HCT116 (cell line): ENCODE measurements around the gene PACRG. TPM values are rescaled to one million over a fixed set of nuclear protein-coding genes. Genes with fewer than 3 reads are reported as not detected.

Experiments used
- ATAC-seq: fragments of 200-7000 bp; cut with Tn5 transposase; 2 replicates; pipeline ENCODE4 v1.9.1; 2020; ENCODE audit warnings: mild to moderate bottlenecking, moderate library complexity
- BruUV-seq: library from RNA; stranded (reverse); fragments of 400-500 nt; replicated peaks from 2 replicates; lab custom pipeline; 2021; lab: Mats Ljungman, UMichigan
- CTCF ChIA-PET: fragments of 300-600 bp; sonication (Branson Sonifier 250); formaldehyde crosslinking; loops from one replicate; lab custom pipeline; 2021; ENCODE audit warnings: antibody characterized with exemption; lab: Charles Lee
- POLR2A ChIA-PET: fragments of 300-600, 350-600 bp; sonication (Branson Sonifier 250); formaldehyde crosslinking; loops from one replicate; lab custom pipeline; 2021; ENCODE audit warnings: antibody characterized with exemption; lab: Charles Lee
- RAD21 ChIA-PET, 2 experiments: fragments of 300-600 bp; sonication (Branson Sonifier 250); formaldehyde crosslinking; loops; one replicate each; lab custom pipeline; 2023; ENCODE audit warnings: low total read pairs in 2 of 2; ENCODE audit not compliant: uncharacterized antibody in 2 of 2, unreplicated experiment in 2 of 2, low non-redundant PET in 1 of 2; lab: Charles Lee
- DNase-seq: peaks from one replicate; pipeline ENCODE4 v3.0.0-alpha.2; 2010; ENCODE audit warnings: low read depth, low spot score
- H2AFZ ChIP-seq: fragments of 200-600 bp; shearing (Covaris generic), sonication (generic); 2 replicates; pipeline ENCODE4 v1.6.1; 2017; ENCODE audit warnings: low read depth, mixed run types, mixed read lengths, antibody characterized with exemption, low read length; ENCODE audit not compliant: poor library complexity, severe bottlenecking
- H3K27ac ChIP-seq: 2 replicates; pipeline ENCODE4 v1.5.1; 2012; ENCODE audit warnings: low read depth, low read length
- H3K27me3 ChIP-seq: fragments of 200-600 bp; sonication (generic); 2 replicates; pipeline ENCODE4 v1.6.1; 2016; ENCODE audit warnings: mixed run types, low read length, mixed read lengths; ENCODE audit not compliant: insufficient read depth
- H3K36me3 ChIP-seq, 2 experiments: fragments of 200-500 bp in 1 of 2; fragments of 200-600 bp in 1 of 2; sonication (Bioruptor generic) in 1 of 2; sonication (generic) in 1 of 2; 2 replicates each; pipeline versions ENCODE4 v1.5.1 to v1.6.1; 2014 to 2016; ENCODE audit warnings: low read length in 2 of 2, inconsistent platforms in 1 of 2, mixed read lengths in 1 of 2, mixed run types in 1 of 2; ENCODE audit not compliant: insufficient read depth in 2 of 2, control insufficient read depth in 1 of 2
- H3K4me1 ChIP-seq, 2 experiments: fragments of 200-600 bp in 1 of 2; sonication (generic) in 1 of 2; 2 replicates each; pipeline versions ENCODE4 v1.5.1 to v1.6.1; 2012 to 2017; ENCODE audit warnings: low read length in 2 of 2, inconsistent platforms in 1 of 2, mild to moderate bottlenecking in 1 of 2, mixed read lengths in 1 of 2, mixed run types in 1 of 2, moderate library complexity in 1 of 2; ENCODE audit not compliant: insufficient read depth in 2 of 2, control insufficient read depth in 1 of 2
- H3K4me2 ChIP-seq: fragments of 200-600 bp; sonication (generic); 2 replicates; pipeline ENCODE4 v1.6.1; 2017; ENCODE audit warnings: mixed run types, low read length, mixed read lengths
- H3K4me3 ChIP-seq, 2 experiments: fragments of 200-600 bp in 1 of 2; sonication (generic) in 1 of 2; replicated peaks in 1 of 2; 2 replicates each; pipeline ENCODE4 v1.5.1; 2011 to 2016; ENCODE audit warnings: low read length in 2 of 2, control low read depth in 1 of 2, low read depth in 1 of 2, mild to moderate bottlenecking in 1 of 2, mixed read lengths in 1 of 2, mixed run types in 1 of 2
- H3K79me2 ChIP-seq: fragments of 200-600 bp; sonication (generic); 2 replicates; pipeline ENCODE4 v1.6.1; 2017; ENCODE audit warnings: mild to moderate bottlenecking, mixed run types, low read length, moderate library complexity, mixed read lengths; ENCODE audit not compliant: insufficient read depth
- H3K9ac ChIP-seq: fragments of 200-600 bp; sonication (generic); 2 replicates; pipeline ENCODE4 v1.6.1; 2016; ENCODE audit warnings: low read length, mixed read lengths
- H3K9me2 ChIP-seq: fragments of 200-600 bp; sonication (generic), shearing (Covaris generic); 2 replicates; pipeline ENCODE4 v1.6.1; 2017; ENCODE audit warnings: mixed run types, mild to moderate bottlenecking, moderate library complexity; ENCODE audit not compliant: insufficient read depth
- H3K9me3 ChIP-seq, 2 experiments: fragments of 200-500 bp in 1 of 2; fragments of 200-600 bp in 1 of 2; sonication (Bioruptor generic) in 1 of 2; sonication (generic) in 1 of 2; 2 replicates each; pipeline ENCODE4 v1.6.1; 2014 to 2017; ENCODE audit warnings: low read length in 2 of 2, mixed read lengths in 2 of 2, inconsistent platforms in 1 of 2, low read depth in 1 of 2, mild to moderate bottlenecking in 1 of 2, mixed run types in 1 of 2, moderate library complexity in 1 of 2; ENCODE audit not compliant: control insufficient read depth in 1 of 2, insufficient read depth in 1 of 2
- H4K20me1 ChIP-seq: fragments of 200-600 bp; sonication (generic), shearing (Covaris generic); 2 replicates; pipeline ENCODE4 v1.6.1; 2017; ENCODE audit warnings: mixed run types, mild to moderate bottlenecking, moderate library complexity; ENCODE audit not compliant: insufficient read depth
- ATF3 ChIP-seq: IDR thresholded peaks from 2 replicates; pipeline ENCODE4 v1.6.1; 2012
- CEBPB ChIP-seq: IDR thresholded peaks from 2 replicates; pipeline ENCODE4 v1.6.1; 2012; ENCODE audit warnings: low read depth
- CTCF ChIP-seq, 3 experiments: fragments of 200-600 bp in 1 of 3; sonication (generic) in 1 of 3; IDR thresholded peaks in 2 of 3; conservative IDR thresholded peaks in 1 of 3; 2 replicates each; pipeline ENCODE4 v1.5.1; 2012 to 2017; ENCODE audit warnings: low read depth in 2 of 3, low read length in 2 of 3, antibody characterized with exemption in 1 of 3, borderline replicate concordance in 1 of 3, control low read depth in 1 of 3, mild to moderate bottlenecking in 1 of 3, mixed read lengths in 1 of 3, mixed run types in 1 of 3, moderate library complexity in 1 of 3; ENCODE audit not compliant: insufficient read depth in 1 of 3
- EZH2 ChIP-seq: fragments of 200-600 bp; sonication (generic); IDR thresholded peaks from 2 replicates; pipeline ENCODE4 v1.6.1; 2017; ENCODE audit warnings: antibody characterized with exemption, mixed run types
- EZH2phosphoT487 ChIP-seq: fragments of 200-600 bp; IDR thresholded peaks from 2 replicates; pipeline ENCODE4 v1.6.1; 2018; ENCODE audit warnings: antibody characterized with exemption, borderline replicate concordance
- FOSL1 ChIP-seq: IDR thresholded peaks from 2 replicates; pipeline ENCODE4 v1.6.1; 2012; ENCODE audit warnings: low read depth
- JUND ChIP-seq: IDR thresholded peaks from 2 replicates; pipeline ENCODE4 v1.6.1; 2012
- MAX ChIP-seq: IDR thresholded peaks from 2 replicates; pipeline ENCODE4 v1.6.1; 2012
- POLR2A ChIP-seq: IDR thresholded peaks from 2 replicates; pipeline ENCODE4 v1.7.0; 2011; ENCODE audit warnings: borderline replicate concordance; ENCODE audit not compliant: insufficient read depth, insufficient read length; ENCODE audit errors: extremely low read depth
- POLR2AphosphoS5 ChIP-seq: IDR thresholded peaks from 2 replicates; pipeline ENCODE4 v1.6.1; 2011; ENCODE audit warnings: mild to moderate bottlenecking, low read depth, low read length, moderate library complexity
- RAD21 ChIP-seq: IDR thresholded peaks from 2 replicates; pipeline ENCODE4 v1.6.1; 2012; ENCODE audit warnings: low read depth, mild to moderate bottlenecking
- REST ChIP-seq: IDR thresholded peaks from 2 replicates; pipeline ENCODE4 v1.6.1; 2012; ENCODE audit warnings: low read depth
- SIN3A ChIP-seq: IDR thresholded peaks from 2 replicates; pipeline ENCODE4 v1.6.1; 2012; ENCODE audit warnings: low read depth
- SP1 ChIP-seq: IDR thresholded peaks from 2 replicates; pipeline ENCODE4 v1.6.1; 2012; ENCODE audit warnings: low read depth
- SRF ChIP-seq: IDR thresholded peaks from 2 replicates; pipeline ENCODE4 v1.6.1; 2012; ENCODE audit warnings: low read depth
- TCF7L2 ChIP-seq: IDR thresholded peaks from 2 replicates; pipeline ENCODE4 v1.7.0; 2011; ENCODE audit warnings: borderline replicate concordance, inconsistent platforms; ENCODE audit not compliant: insufficient read depth, insufficient read length; ENCODE audit errors: extremely low read depth
- YY1 ChIP-seq: IDR thresholded peaks from 2 replicates; pipeline ENCODE4 v1.6.1; 2011; ENCODE audit warnings: low read length, low read depth, moderate library complexity, mild to moderate bottlenecking; ENCODE audit not compliant: insufficient replicate concordance; ENCODE audit errors: extremely low read depth
- ZBTB33 ChIP-seq: IDR thresholded peaks from 2 replicates; pipeline ENCODE4 v1.6.1; 2011; ENCODE audit warnings: mild to moderate bottlenecking, low read length, moderate library complexity; ENCODE audit not compliant: insufficient replicate concordance; ENCODE audit errors: extremely low read depth
- ZFX ChIP-seq: fragments of 450-650 bp; IDR thresholded peaks from 2 replicates; pipeline ENCODE4 v1.6.1; 2017
- ZNF274 ChIP-seq: fragments of 200-500 bp; sonication (Bioruptor generic); IDR thresholded peaks from 2 replicates; pipeline ENCODE4 v1.6.1; 2014; ENCODE audit warnings: mild to moderate bottlenecking, low read depth, low read length, inconsistent platforms
- intact Hi-C: fragments of 100-400 bp; cut with micrococcal nuclease; formaldehyde crosslinking; loops from 2 replicates; pipeline ENCODE4 v1.10.0; 2022
- total RNA-seq: library from RNA; stranded (reverse); gene quantifications from one replicate; pipeline ENCODE4 v1.2.1, GENCODE V29; 2021; ENCODE audit not compliant: unreplicated experiment

The PACRG gene
- total RNA-seq, 1 experiment from 2014 or later, result 0.71 TPM

GRCh38 chr6:162709431-162709830 is 18.3 kb upstream of the PACRG start:
- CTCF ChIA-PET, result no interaction called here

More at GRCh38 chr6:162709431-162709830, 18.3 kb upstream of the PACRG start:
- H3K9me3 ChIP-seq, result no peaks in the 10 kb centered on the region; a peak in 1 of 4 replicates
- no peaks in the 10 kb centered on the region for H3K9me2 ChIP-seq
- ChIA-PET RAD21 (no interaction called here), POLR2A (no interaction called here)
- no peak overlapping the region for H3K4me2 ChIP-seq
- intact Hi-C loops, result no loop called here
- no peak for DNase-seq
- H3K9ac ChIP-seq, result no peak overlapping the region
- no peaks in the 10 kb centered on the region for H3K79me2 ChIP-seq
- H3K27me3 ChIP-seq, result no peaks in the 10 kb centered on the region
- no peak overlapping the region for H3K4me3 ChIP-seq
- no peak overlapping the region for H3K27ac ChIP-seq
- H4K20me1 ChIP-seq, result no peaks in the 10 kb centered on the region
- H3K4me1 ChIP-seq, result no peaks in the 10 kb centered on the region
- no peaks in the 10 kb centered on the region for H3K36me3 ChIP-seq
- ATAC-seq, result no peak
- no TSS peak for BruUV-seq
- TF ChIP-seq SP1 (no peak), EZH2phosphoT487 (no peak), FOSL1 (no peak), CEBPB (no peak), TCF7L2 (no peak), ATF3 (no peak), MAX (no peak), EZH2 (no peak), SIN3A (no peak), CTCF (IDR thresholded peaks at IDR 0.05 in 2 of 3, conservative IDR thresholded peaks at IDR 0.05 in 1 of 3; ENCODE audit: borderline replicate concordance in 1 of 3, insufficient read depth in 1 of 3, low read depth in 2 of 3, low read length in 2 of 3) (no peak), ZBTB33 (no peak), POLR2A (no peak), POLR2AphosphoS5 (no peak), JUND (no peak), REST (no peak), SRF (no peak), ZFX (no peak), RAD21 (no peak), ZNF274 (no peak), YY1 (no peak)
- no peak overlapping the region for H2AFZ ChIP-seq
